Lower lobe of right lung (tissue), 2 donors: ENCODE measurements around the gene FIBCD1. TPM values are rescaled to one million over a fixed set of nuclear protein-coding genes. Genes with fewer than 3 reads are reported as not detected.
"Not testable (repeated sequence)": the region's sequence is repeated elsewhere in the genome, so short reads cannot be mapped to it uniquely, and the experiment has no call there.

Source experiments
- ATAC-seq, 2 donors: fragments of 200-7000 bp; cut with Tn5 transposase; one replicate each; pipeline ENCODE4 v1.9.1; 2020 to 2022; ENCODE audit warnings: mild to moderate bottlenecking in 2 of 2, moderate library complexity in 2 of 2
- DNase-seq: peaks from one replicate; pipeline ENCODE4 v3.0.0-alpha.2; 2020
- H3K27ac ChIP-seq: fragments of 200-600 bp; one replicate; pipeline ENCODE4 v1.8.0; 2022
- H3K27me3 ChIP-seq: fragments of 200-600 bp; one replicate; pipeline ENCODE4 v1.8.0; 2022; ENCODE audit warnings: low read depth
- H3K36me3 ChIP-seq: fragments of 200-600 bp; one replicate; pipeline ENCODE4 v1.8.0; 2022; ENCODE audit warnings: mild to moderate bottlenecking
- H3K4me1 ChIP-seq: fragments of 200-600 bp; one replicate; pipeline ENCODE4 v1.8.0; 2022
- H3K4me3 ChIP-seq: fragments of 200-600 bp; one replicate; pipeline ENCODE4 v1.8.0; 2022; ENCODE audit warnings: mild to moderate bottlenecking
- H3K9me3 ChIP-seq: fragments of 200-600 bp; one replicate; pipeline ENCODE4 v1.8.0; 2022
- intact Hi-C: fragments of 100-400 bp; cut with DNase I; formaldehyde crosslinking; loops from one replicate; pipeline ENCODE4 v1.11.0; 2022
- total RNA-seq: library from RNA; stranded (reverse); fragmentation: NEBNext Ultra II Directional; extraction: Animal tissue kit (Norgen Biotek cat#: 25700); gene quantifications from one replicate; pipeline ENCODE4 v1.2.1, GENCODE V29; 2021
- TF ChIP-seq, protein P1 (sequence below): fragments of 200-600 bp; IDR thresholded peaks from one replicate; pipeline ENCODE4 v1.8.0; 2022; ENCODE audit warnings: antibody characterized with exemption, mild to moderate bottlenecking
- donor health status: DM: no; HTN: yes; CAD: no; lungs with severe emphysema.

Gene FIBCD1
- total RNA-seq, 1 donor from 2014 or later, result 1.3 TPM

- no peak for DNase-seq
- Histone ChIP-seq H3K36me3 (no peaks in the 10 kb centered on the region), H3K27ac (no peak overlapping the region), H3K4me3 (no peak overlapping the region), H3K27me3 (peaks cover 4% of the 10 kb centered on the region), H3K9me3 (no peaks in the 10 kb centered on the region), H3K4me1 (no peaks in the 10 kb centered on the region)
- intact Hi-C loops, result no loop called here
- TF ChIP-seq, protein P1, sequence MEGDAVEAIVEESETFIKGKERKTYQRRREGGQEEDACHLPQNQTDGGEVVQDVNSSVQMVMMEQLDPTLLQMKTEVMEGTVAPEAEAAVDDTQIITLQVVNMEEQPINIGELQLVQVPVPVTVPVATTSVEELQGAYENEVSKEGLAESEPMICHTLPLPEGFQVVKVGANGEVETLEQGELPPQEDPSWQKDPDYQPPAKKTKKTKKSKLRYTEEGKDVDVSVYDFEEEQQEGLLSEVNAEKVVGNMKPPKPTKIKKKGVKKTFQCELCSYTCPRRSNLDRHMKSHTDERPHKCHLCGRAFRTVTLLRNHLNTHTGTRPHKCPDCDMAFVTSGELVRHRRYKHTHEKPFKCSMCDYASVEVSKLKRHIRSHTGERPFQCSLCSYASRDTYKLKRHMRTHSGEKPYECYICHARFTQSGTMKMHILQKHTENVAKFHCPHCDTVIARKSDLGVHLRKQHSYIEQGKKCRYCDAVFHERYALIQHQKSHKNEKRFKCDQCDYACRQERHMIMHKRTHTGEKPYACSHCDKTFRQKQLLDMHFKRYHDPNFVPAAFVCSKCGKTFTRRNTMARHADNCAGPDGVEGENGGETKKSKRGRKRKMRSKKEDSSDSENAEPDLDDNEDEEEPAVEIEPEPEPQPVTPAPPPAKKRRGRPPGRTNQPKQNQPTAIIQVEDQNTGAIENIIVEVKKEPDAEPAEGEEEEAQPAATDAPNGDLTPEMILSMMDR, result no peak
- ATAC-seq, result peak in 1 of 2 donors; percentile 45
Observed at GRCh38 chr9:130912932-130913598, 26.0 kb downstream of the FIBCD1 start.

DNA sequence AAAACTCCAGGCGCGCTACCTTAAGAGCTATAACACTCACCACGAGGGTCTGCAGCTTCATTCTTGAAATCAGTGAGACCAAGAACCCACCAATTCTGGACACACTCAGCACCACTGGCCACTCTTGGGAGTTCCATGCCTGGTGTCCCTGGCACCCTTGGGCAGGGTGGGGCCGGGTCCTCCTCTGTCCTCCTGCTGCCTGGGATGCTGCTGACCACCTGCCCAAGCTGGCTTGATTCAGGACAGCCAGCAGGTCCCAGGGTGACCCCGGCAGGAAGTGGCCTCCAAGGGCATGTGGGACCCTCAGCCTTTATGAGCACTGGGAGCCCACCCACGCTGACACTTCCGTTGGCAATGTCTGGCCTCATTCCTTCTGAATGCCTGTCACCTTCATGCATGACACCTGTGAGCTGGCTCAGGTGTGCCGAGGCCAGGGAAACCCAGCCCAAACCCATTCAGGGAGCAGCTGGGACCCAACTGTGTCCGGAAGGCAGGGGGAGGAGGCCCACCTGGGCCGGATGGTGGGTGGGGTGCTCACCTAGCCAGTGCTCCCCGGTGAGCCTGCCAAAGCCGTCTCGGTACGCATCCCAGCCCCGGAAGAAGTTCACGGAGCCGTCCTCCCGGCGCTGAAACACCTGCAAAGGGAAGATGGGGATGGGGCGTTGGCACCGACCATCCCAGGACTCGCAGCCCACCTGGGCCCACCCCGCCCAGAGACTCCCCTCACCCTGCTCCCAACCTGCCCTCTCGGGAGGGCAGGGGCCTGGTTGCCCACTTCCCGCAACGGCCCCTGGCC is 27.6 kb downstream of the FIBCD1 start:
- Histone ChIP-seq H3K27me3 (peaks cover 9% of the 10 kb centered on the region), H3K9me3 (no peaks in the 10 kb centered on the region), H3K27ac (no peak overlapping the region), H3K36me3 (no peaks in the 10 kb centered on the region), H3K4me1 (no peaks in the 10 kb centered on the region), H3K4me3 (no peak overlapping the region)
- DNase-seq (no peak), ATAC-seq (no peak)
- TF ChIP-seq, protein P1, result no peak
- intact Hi-C loops, result no loop called here

DNA sequence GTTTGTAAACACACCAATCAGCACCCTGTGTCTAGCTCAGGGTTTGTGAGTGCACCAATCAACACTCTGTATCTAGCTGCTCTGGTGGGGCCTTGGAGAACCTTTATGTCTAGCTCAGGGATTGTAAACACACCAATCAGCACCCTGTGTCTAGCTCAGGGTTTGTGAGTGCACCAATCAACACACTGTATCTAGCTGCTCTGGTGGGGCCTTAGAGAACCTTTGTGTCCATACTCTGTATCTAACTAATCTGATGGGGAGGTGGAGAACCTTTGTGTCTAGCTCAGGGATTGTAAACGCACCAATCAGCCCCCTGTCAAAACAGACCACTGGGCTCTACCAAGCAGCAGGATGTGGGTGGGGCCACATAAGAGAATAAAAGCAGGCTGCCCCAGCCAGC is 28.4 kb downstream of the FIBCD1 start:
- ATAC-seq, intact Hi-C loops, H3K4me3 ChIP-seq, H3K27ac ChIP-seq, DNase-seq, H3K9me3 ChIP-seq, H3K4me1 ChIP-seq, H3K36me3 ChIP-seq: not testable (repeated sequence)
- H3K27me3 ChIP-seq, result peaks cover 16% of the 10 kb centered on the region

GRCh38 chr9:130910041-130910440 is 29.0 kb downstream of the FIBCD1 start:
- peaks cover 23% of the 10 kb centered on the region for H3K27me3 ChIP-seq
- intact Hi-C loops, H3K4me3 ChIP-seq, H3K27ac ChIP-seq, ATAC-seq, DNase-seq, H3K36me3 ChIP-seq, H3K9me3 ChIP-seq, H3K4me1 ChIP-seq: not testable (repeated sequence)

DNA sequence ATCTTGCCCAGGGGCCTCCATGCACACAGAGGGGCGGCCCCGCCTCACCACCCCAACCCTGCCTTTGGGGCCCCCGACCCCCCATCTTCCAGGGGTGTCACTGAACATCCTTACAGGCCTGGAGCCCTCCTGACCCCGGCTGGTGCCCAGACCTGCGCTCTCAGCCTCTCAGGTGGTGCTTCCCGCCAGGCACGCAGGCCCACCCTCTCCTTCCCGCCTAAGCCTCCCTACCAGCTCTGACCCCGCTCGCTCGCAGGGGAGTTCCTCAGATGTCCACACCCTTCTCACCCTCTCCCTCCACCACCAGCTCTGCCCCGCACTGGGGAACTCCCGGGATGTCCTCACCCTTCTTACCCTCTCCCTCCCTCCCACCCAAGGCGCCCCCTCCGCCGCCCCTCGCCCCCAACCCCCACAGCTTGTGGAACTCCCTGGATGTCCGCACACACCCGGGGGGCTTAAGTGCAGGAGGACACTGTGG is 30.1 kb downstream of the FIBCD1 start:
- Histone ChIP-seq H3K27me3 (peaks cover 23% of the 10 kb centered on the region), H3K4me3 (no peak overlapping the region), H3K4me1 (no peaks in the 10 kb centered on the region), H3K36me3 (no peaks in the 10 kb centered on the region), H3K27ac (no peak overlapping the region), H3K9me3 (no peaks in the 10 kb centered on the region)
- DNase-seq (no peak), ATAC-seq (no peak)
- TF ChIP-seq, protein P1, result no peak
- intact Hi-C loops, result no loop called here

DNA sequence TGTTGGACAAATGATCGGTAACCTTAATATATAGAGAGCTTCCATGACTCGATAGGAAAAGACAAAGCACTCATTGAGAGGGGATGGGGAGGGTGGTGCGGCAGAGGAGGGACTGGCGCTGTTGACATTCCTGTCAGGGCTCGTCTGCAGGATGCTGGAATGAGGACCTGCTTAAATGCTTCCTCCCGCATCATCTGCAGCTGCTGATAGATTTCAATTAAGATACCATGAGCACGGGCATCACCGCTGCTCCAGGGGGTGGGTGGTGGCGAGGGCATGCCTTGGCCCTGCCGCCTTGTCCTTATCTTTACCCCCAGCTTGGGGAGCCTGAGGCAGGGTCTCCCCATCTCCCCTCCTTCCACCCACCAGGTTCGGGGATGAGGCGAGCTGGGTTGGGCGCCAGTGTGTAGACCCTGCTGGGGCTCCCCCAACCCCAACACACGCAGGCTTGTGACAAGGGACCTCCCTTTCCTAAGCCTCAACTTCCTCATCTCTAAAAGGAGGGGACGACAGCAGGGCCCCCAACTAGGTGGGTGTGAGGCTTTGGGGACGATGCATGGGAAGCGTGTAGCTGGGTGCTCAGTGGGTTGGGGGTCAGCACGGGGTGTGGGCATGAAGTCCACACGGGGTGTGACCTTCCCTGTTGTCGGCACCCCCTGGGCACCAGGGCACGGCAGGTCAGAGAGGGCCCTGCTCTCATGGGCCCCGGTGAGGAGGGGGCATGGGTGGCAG is 30.7 kb downstream of the FIBCD1 start:
- intact Hi-C loops, result no loop called here
- Histone ChIP-seq H3K36me3 (no peaks in the 10 kb centered on the region), H3K27me3 (peaks cover 26% of the 10 kb centered on the region), H3K4me3 (no peak overlapping the region), H3K9me3 (no peaks in the 10 kb centered on the region), H3K4me1 (no peaks in the 10 kb centered on the region), H3K27ac (no peak overlapping the region)
- no peak for DNase-seq
- ATAC-seq, result no peak
- TF ChIP-seq, protein P1, result no peak
